Mucosa of rectum (tissue), 2 donors: ENCODE results near the gene ACYP2.

ENCODE experiments used
- H3K27ac ChIP-seq, 2 donors: one replicate each; pipeline ENCODE4 v1.7.0; 2013; ENCODE audit warnings: inconsistent platforms in 2 of 2, low read depth in 2 of 2, low read length in 2 of 2
- H3K27me3 ChIP-seq, 2 donors: one replicate each; pipeline ENCODE4 v1.7.0; 2013; ENCODE audit warnings: low read length in 2 of 2; ENCODE audit not compliant: control insufficient read depth in 2 of 2, insufficient read depth in 2 of 2
- H3K36me3 ChIP-seq, 2 donors: one replicate each; pipeline ENCODE4 v1.7.0; 2013; ENCODE audit warnings: low read length in 2 of 2; ENCODE audit not compliant: control insufficient read depth in 2 of 2, insufficient read depth in 2 of 2
- H3K4me1 ChIP-seq, 2 donors: one replicate each; pipeline ENCODE4 v1.7.0; 2013; ENCODE audit warnings: low read length in 2 of 2, mild to moderate bottlenecking in 1 of 2; ENCODE audit not compliant: control insufficient read depth in 2 of 2, insufficient read depth in 2 of 2
- H3K4me3 ChIP-seq, 2 donors: one replicate each; pipeline ENCODE4 v1.7.0; 2013; ENCODE audit warnings: low read length in 2 of 2
- H3K9ac ChIP-seq, 2 donors: one replicate each; pipeline ENCODE4 v1.7.0; 2013; ENCODE audit warnings: low read length in 2 of 2, low read depth in 1 of 2, mild to moderate bottlenecking in 1 of 2
- H3K9me3 ChIP-seq, 2 donors: one replicate each; pipeline ENCODE4 v1.7.0; 2013; ENCODE audit warnings: low read length in 2 of 2; ENCODE audit not compliant: control insufficient read depth in 2 of 2
- donor health status: healthy.
- donor health status: Normal muscosa, but diverticular disease.

Gene ACYP2

DNA sequence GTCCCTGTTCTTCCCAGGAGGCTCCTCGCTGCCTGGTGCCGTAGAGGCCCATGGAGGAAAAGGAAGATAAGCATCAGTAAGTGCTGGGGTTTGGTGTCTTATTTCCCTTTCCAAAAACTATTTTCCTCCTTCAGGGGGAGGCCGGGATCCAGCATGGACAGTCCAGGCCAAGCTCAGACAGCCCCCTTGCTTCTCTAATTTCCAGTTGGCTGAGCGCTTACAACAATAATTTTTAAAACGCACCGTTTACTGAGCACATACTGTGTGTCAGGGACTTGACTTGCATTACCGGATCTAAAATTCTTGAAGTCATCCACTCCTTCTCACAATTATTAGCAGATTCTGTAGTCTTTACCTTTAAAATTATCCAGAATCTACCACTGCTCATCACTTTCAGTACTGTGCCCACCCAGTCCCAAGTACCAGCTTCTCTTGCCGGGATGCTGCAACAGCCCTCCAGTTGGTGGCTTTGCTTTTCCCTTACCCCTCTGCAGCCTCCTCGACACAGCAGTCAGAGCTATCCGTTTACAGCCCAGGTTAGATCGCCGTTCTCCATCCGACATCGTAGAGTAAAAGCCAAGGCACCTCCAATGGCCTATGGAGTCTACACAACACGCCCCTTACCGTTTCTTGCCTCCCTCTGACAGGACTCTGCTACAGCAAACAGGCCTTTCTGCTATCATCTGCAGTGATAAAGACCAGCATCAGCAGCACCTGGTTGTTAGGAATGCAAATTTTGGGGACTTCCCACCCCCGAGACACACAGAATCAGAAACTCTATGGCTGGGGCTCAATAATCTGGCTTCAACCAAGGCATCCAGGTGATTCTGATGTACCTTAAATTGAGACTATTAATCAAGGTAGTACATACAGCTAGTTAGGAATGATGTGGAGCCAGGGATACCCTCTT, 215.8 kb downstream of the ACYP2 start:
- H3K4me1 ChIP-seq = peaks cover 13 to 14% of the 10 kb centered on the region in 2 donors
- H3K9me3 ChIP-seq = no peaks in the 10 kb centered on the region
- no peaks in the 10 kb centered on the region for H3K36me3 ChIP-seq
- H3K9ac ChIP-seq = peak overlapping the region; percentile 46 to 63
- H3K27me3 ChIP-seq = no peaks in the 10 kb centered on the region
- peak overlapping the region; percentile 75 to 78 for H3K27ac ChIP-seq
- peak overlapping the region; percentile 75 to 81 for H3K4me3 ChIP-seq

DNA sequence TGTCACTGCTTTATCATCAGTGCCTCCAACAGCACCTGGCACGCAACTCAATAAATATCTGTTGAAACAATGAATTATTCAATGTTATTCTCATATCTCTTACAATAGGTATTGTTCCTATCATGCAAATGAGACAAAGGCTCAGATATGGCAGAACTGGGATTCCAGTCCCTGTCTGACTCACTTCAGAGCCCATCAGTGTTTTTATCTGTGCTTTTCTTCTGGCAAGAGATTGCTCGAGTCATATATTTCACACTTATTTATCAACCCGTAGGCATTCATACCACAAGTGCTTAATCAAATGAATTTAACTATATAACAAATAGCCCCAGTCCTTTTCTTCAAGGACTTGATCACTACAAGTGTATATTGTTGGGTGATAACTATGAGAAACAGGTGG, 217.0 kb downstream of the ACYP2 start:
- no peaks in the 10 kb centered on the region for H3K9me3 ChIP-seq
- H3K4me1 ChIP-seq = peaks cover 13 to 14% of the 10 kb centered on the region in 2 donors
- H3K4me3 ChIP-seq = no peak overlapping the region
- no peaks in the 10 kb centered on the region for H3K27me3 ChIP-seq
- H3K27ac ChIP-seq = no peak overlapping the region
- H3K36me3 ChIP-seq = no peaks in the 10 kb centered on the region
- H3K9ac ChIP-seq = no peak overlapping the region

GRCh38 chr2:54336136-54336976, 220.9 kb downstream of the ACYP2 start:
- H3K36me3 ChIP-seq = no peaks in the 10 kb centered on the region
- peaks cover 0 to under 1% of the 10 kb centered on the region in 2 donors for H3K4me1 ChIP-seq
- H3K27ac ChIP-seq = no peak overlapping the region
- no peaks in the 10 kb centered on the region for H3K27me3 ChIP-seq
- H3K9me3 ChIP-seq = no peaks in the 10 kb centered on the region
- no peak overlapping the region for H3K4me3 ChIP-seq
- no peak overlapping the region for H3K9ac ChIP-seq

DNA sequence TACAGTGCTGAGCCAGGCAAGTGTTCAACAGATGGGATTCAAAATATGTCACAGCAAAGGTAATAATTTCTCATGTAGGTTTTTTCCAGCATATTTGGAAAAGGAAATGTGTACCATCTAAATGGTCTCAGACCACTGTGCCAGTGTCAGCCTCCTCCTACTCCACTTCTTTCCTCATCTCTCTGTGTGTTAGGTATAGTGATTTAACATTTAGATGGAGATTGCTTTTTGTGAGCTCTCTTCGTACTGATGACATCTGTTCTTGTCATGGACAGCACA, 221.5 kb downstream of the ACYP2 start:
- H3K27me3 ChIP-seq = no peaks in the 10 kb centered on the region
- no peak overlapping the region for H3K9ac ChIP-seq
- no peaks in the 10 kb centered on the region for H3K36me3 ChIP-seq
- H3K9me3 ChIP-seq = no peaks in the 10 kb centered on the region
- H3K4me1 ChIP-seq = no peaks in the 10 kb centered on the region
- no peak overlapping the region for H3K27ac ChIP-seq
- no peak overlapping the region for H3K4me3 ChIP-seq

- H3K36me3 ChIP-seq = no peaks in the 10 kb centered on the region
- no peaks in the 10 kb centered on the region for H3K9me3 ChIP-seq
- H3K27me3 ChIP-seq = no peaks in the 10 kb centered on the region
- H3K27ac ChIP-seq = no peak overlapping the region
- no peaks in the 10 kb centered on the region for H3K4me1 ChIP-seq
- no peak overlapping the region for H3K9ac ChIP-seq
- H3K4me3 ChIP-seq = no peak overlapping the region
Observed at GRCh38 chr2:54341656-54342055, 226.2 kb downstream of the ACYP2 start.

GRCh38 chr2:54342603-54343002, 227.2 kb downstream of the ACYP2 start:
- H3K9me3 ChIP-seq = no peaks in the 10 kb centered on the region
- H3K27me3 ChIP-seq = no peaks in the 10 kb centered on the region
- no peak overlapping the region for H3K27ac ChIP-seq
- no peak overlapping the region for H3K9ac ChIP-seq
- H3K36me3 ChIP-seq = no peaks in the 10 kb centered on the region
- H3K4me1 ChIP-seq = no peaks in the 10 kb centered on the region
- H3K4me3 ChIP-seq = no peak overlapping the region

GRCh38 chr2:54347622-54348021, 232.2 kb downstream of the ACYP2 start:
- no peaks in the 10 kb centered on the region for H3K27me3 ChIP-seq
- H3K9me3 ChIP-seq = no peaks in the 10 kb centered on the region
- no peaks in the 10 kb centered on the region for H3K4me1 ChIP-seq
- H3K27ac ChIP-seq = no peak overlapping the region
- no peaks in the 10 kb centered on the region for H3K36me3 ChIP-seq
- no peak overlapping the region for H3K4me3 ChIP-seq
- H3K9ac ChIP-seq = no peak overlapping the region

DNA sequence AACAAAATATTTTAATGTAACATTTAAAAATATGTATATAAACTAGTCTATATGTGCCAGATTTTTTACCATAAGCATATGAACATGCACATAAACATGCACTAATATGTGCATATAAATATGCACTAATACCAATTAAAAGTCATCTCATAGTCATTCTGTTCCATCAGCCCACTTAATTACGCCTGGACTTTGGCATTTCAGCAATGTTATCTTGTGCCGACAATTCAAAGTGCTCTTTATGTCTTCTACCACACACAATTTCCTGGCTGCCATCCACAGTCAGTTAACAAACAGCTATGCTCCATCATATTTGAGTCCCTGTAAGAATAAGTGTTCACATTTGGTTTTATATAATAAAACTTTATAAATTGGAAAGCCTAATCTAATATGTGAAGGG, 233.2 kb downstream of the ACYP2 start:
- Histone ChIP-seq H3K9ac (no peak overlapping the region), H3K4me3 (no peak overlapping the region), H3K4me1 (no peaks in the 10 kb centered on the region), H3K27ac (no peak overlapping the region), H3K36me3 (no peaks in the 10 kb centered on the region), H3K27me3 (no peaks in the 10 kb centered on the region), H3K9me3 (no peaks in the 10 kb centered on the region)

- Histone ChIP-seq H3K36me3 (no peaks in the 10 kb centered on the region), H3K27ac (no peak overlapping the region), H3K4me1 (no peaks in the 10 kb centered on the region), H3K9me3 (no peaks in the 10 kb centered on the region), H3K9ac (no peak overlapping the region), H3K27me3 (no peaks in the 10 kb centered on the region), H3K4me3 (no peak overlapping the region)
Observed at GRCh38 chr2:54350426-54350825, 235.0 kb downstream of the ACYP2 start.

- Histone ChIP-seq H3K9me3 (no peaks in the 10 kb centered on the region), H3K27me3 (no peaks in the 10 kb centered on the region), H3K9ac (no peak overlapping the region), H3K27ac (no peak overlapping the region), H3K4me3 (no peak overlapping the region), H3K36me3 (no peaks in the 10 kb centered on the region), H3K4me1 (no peaks in the 10 kb centered on the region)
Observed at GRCh38 chr2:54353216-54353615, 237.8 kb downstream of the ACYP2 start.
